GM21515 (cell line): ENCODE measurements around the gene MCMBP.
"Not testable (repeated sequence)": the region's sequence is repeated elsewhere in the genome, so short reads cannot be mapped to it uniquely, and the experiment has no call there.

Source experiments
- ATAC-seq: cut with Tn5 transposase; IDR thresholded peaks from one replicate; pipeline ENCODE4 v1.9.1; 2021; ENCODE audit not compliant: unreplicated experiment

MCMBP gene, protein sequence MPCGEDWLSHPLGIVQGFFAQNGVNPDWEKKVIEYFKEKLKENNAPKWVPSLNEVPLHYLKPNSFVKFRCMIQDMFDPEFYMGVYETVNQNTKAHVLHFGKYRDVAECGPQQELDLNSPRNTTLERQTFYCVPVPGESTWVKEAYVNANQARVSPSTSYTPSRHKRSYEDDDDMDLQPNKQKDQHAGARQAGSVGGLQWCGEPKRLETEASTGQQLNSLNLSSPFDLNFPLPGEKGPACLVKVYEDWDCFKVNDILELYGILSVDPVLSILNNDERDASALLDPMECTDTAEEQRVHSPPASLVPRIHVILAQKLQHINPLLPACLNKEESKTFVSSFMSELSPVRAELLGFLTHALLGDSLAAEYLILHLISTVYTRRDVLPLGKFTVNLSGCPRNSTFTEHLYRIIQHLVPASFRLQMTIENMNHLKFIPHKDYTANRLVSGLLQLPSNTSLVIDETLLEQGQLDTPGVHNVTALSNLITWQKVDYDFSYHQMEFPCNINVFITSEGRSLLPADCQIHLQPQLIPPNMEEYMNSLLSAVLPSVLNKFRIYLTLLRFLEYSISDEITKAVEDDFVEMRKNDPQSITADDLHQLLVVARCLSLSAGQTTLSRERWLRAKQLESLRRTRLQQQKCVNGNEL

DNA sequence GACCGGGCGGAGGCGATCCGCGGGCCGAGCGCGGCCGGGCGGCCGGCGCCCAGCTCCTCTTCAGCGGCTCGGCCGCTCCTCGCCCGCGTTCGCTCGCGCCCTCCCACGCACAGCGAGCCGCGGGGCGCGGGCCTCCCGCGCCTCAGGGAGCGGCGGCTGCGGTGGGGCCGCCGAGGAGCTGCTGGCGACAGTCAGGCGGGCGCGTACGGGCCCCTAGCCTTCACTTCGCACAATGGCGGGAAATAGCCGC, at the start of gene MCMBP:
MCMBP (minus strand) TSS at position 234 of the 250 bp plus-strand sequence. CDS start 259 bp downstream, outside the sequence.
- no peak for ATAC-seq

DNA sequence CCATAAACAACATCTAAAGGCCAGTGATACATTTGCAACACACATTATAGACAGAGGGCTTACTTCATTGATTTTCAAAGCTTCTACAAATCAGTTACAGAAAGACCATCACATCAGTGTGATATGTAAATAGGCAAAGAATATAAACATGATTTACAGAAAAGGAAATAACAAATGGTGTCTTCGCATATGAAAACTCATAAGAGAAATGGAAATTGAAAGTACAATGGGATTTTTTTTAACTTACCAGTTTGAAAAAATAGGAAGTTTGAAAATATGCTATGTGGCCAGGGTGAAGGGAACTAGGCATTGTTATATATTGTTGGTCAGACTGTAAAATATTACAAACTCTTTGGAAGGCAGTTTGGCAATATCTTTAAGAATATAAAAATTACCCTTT, 47.2 kb upstream of the MCMBP start:
- peak; percentile 67 for ATAC-seq

DNA sequence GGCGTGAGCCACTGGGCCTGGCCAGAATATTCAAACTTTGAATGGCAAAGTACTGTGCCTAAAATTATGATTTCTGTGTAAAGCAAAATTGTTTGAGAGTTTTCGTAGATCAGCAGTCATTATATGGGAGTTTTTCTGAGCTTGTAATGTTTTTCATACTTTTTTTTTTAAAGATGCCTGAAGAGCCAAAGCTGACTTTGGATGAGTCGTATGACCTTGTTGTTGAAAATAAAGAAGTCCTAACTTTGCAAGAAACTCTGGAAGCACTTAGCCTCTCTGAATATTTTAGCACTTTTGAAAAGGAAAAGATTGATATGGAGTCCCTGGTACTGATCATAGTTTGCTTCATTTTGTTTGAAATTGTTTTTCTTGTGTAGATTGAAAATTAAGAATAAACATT, 46.6 kb upstream of the MCMBP start:
- ATAC-seq: no peak

DNA sequence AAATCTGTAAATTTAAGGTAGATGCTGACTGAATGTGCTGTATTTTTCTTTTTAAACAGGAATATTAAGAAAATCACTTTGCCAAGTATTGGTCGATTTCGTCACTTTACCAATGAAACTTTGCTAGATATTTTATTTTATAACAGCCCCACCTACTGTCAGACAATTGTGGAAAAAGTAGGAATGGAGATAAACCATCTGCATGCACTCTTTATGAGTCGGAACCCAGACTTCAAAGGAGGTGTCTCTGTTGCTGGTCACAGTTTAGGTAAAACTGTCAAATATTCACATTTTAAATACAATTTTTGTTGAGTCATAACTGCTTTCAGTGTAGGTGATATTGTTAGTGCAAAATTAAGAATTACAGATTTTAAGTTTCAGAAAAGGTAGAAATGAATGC, 45.1 kb upstream of the MCMBP start:
- ATAC-seq: no peak

DNA sequence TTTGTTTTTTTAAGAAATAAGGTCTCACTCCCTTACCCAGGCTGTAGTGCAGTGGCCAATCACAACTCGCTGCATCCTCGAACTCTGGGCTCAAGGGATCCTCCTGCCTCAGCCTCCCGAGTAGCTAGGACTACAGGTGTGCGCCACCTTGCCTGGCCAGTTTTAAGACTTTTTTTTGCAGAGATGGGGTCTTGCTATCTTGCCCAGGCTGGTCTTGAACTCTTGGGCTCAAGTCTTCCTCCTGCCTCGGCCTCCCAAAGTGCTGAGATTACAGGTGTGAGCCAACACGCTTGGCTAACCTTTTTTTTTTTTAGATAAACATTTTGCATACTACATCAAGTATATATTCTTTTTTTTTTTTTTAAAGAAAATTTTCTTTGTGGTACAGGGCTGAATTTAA, 38.0 kb upstream of the MCMBP start:
- ATAC-seq: no peak

DNA sequence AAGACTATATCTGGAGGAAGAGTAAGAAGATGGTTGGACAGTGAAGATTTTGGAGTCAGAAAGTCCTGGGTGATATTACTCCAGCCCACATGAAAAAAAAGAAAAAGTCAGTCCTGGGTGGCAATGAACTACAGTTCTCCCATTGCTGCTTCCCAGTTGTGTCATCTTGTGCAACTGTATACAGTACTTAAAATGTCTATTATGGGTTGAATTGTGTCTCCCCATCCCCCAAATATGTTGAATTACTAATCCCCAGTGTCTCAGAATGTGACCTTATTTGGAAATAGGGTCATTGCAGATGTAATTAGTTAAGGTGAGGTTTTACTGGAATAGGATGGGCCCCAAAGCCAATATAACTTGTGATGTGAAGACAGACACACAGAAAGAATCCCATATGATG, 35.5 kb upstream of the MCMBP start:
- ATAC-seq: no peak

DNA sequence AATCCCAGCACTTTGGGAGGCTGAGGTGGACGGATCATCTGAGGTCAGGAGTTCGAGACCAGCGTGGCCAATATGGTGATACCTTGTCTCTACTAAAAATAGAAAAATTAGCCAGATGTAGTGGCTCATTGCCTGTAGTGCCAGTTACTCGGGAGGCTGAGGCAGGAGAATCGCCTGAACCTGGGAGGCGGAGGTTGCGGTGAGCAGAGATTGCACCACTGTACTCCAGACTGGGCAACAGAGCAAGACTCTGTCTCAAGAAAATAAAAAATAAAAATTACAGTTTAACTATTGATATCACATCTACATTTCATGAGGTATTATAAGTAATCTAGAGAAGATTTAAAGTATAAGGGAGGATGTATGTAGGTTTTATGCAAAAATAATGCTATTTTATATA, 35.1 kb upstream of the MCMBP start:
- ATAC-seq: not testable (repeated sequence)

DNA sequence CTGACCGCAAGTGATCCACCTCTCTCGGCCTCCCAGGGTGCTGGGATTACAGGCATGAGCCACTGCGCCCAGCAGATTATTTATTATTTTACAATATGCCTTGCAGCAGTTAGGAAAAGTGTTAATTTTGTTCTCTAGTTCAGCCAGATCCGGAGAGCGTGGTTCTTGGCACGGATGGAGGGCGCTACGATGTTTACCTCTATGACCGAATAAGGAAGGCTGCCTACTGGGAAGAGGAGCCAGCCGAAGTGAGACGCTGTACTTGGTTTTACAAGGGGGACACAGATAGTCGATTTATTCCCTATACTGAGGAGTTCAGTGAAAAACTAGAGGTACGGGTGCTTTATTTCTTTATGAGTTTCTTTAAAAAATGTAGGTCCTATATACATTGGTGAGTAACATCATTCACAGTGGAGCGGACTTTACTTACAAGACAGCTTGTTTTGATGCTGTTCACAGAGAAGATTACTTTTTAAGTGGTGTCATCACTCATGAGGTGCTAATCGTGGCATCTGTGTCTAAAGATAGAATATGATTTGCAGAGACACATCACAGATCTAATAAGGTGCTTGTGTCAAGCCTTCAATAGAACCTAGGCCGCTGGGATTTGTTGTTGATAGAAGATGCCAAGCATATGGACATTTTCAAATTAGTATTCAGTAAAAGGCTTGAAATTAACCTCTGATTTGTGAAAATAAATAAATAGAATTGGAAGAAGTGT, 31.5 kb upstream of the MCMBP start:
- no peak for ATAC-seq

DNA sequence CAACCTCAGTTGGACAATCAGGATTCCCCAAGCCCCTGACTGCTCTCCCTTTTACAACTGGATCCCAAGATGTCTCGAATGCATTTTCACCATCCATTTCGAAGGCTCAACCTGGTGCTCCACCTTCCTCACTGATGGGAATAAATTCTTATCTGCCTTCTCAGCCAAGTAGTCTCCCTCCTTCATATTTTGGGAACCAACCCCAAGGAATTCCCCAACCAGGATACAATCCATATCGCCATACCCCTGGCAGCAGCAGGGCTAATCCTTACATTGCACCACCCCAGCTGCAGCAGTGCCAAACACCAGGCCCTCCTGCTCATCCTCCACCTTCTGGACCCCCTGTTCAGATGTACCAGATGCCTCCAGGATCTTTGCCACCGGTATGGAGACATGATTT, 25.9 kb upstream of the MCMBP start:
- no peak for ATAC-seq

DNA sequence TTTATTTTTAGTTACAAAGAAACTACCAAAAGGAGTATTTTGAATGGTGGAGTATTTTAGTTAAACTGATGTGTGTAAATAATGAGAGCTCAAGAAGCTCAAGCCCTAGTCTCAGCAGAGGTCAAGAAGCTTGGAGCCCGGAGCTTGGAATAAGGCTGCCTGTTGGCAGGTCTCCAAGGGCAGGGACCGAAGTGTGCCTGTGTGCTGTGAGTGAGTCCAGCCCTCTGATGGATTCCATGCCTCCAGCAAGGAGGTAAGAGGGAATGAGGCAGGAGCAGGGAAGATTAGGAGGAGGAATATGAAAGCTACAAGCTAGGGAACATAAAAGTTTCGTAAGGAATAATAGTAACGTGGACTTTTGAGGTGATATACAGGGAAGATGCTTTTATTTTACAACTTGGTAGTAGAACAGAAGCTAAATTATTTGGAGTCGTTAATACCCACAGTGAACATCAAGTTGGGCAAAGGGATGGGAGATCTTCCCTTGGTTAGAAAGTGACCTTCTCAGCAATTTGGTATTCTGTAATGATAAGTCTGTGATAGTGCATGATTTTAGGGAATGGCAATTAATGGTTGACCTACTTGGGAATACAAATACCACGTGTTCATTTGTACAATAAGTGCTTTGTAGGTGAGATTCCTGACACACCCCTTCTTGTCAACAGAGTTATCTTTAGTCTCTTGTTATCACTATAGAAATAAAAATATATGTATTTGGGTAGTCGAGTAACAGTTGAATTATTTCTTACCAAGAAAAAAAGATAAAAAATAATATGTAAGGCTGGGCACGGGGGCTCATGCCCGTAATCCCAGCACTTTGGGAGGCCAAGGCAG, 24.5 kb upstream of the MCMBP start:
- ATAC-seq: no peak

DNA sequence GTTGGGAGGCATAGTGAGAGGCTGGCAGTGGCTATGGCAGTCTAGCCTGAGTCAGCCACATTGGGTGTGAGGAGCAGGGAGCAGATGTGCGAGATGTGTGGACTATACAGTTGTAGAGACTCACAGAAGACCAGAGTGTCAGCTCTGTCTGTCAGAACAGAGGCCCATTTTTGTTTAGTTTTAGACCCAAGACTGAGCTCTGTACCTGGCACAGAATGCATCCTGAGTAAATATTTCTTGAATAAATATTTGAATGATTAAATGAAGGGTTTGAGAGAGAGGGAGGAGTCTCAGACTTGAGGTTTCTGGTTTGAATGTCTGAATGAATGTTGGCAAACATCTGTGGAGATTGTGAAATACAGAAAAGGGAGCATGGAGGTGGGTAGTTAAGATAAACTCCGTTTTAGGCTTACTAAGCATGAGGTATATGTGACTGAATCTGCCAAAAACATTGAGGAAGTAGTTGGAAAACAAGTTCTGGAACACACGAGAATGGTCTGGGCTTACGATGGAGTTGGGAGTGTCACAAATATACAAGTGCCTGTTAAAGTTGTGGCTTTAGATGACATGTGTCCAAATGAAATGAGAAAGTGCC, 23.5 kb upstream of the MCMBP start:
- no peak for ATAC-seq

DNA sequence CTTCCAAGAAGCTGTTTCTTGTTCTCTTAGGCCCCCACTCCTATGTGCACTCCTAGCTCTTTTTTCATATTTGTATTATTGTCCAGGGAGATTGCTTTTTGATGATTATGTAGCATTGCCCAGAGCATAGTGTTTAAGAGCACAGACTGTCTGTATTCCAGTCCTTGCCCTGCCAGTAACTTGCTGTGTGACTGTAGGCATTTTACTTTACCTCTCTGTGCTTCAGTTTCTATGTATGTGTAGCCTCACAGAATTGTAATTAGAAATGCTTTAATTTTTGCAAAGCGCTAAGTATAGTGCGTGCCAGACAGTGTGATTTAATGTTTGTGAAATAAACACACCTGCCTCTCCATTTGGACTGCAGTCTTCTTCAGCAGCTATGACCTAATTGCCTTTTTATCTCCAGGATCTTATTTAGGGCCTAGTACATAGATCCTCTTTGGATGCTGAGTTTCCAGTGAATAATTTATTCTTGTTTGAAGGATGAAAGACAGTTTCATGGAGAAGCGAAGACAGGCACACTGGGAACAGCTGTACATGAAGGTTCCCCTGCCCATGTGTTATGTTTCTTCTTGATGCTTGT, 21.3 kb upstream of the MCMBP start:
- no peak for ATAC-seq

DNA sequence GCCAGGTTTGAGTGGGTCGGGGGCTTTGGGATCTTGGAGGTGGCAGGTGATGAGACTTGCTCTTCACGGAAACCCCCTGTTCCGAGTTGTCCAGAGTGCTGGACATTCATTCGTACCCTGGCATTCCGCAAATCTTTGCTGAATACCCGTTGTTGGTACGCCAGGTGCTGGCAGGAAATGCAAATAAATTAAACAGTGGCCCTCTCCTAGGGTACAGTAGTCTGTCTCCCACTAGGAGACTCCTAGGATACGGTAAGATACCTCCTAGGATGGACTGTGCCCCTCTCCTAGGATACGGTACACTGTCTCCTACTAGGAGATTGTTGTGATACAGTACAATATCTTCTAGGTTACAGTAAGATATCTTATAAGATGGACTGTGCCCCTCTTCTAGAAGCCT, 20.4 kb upstream of the MCMBP start:
- no peak for ATAC-seq

DNA sequence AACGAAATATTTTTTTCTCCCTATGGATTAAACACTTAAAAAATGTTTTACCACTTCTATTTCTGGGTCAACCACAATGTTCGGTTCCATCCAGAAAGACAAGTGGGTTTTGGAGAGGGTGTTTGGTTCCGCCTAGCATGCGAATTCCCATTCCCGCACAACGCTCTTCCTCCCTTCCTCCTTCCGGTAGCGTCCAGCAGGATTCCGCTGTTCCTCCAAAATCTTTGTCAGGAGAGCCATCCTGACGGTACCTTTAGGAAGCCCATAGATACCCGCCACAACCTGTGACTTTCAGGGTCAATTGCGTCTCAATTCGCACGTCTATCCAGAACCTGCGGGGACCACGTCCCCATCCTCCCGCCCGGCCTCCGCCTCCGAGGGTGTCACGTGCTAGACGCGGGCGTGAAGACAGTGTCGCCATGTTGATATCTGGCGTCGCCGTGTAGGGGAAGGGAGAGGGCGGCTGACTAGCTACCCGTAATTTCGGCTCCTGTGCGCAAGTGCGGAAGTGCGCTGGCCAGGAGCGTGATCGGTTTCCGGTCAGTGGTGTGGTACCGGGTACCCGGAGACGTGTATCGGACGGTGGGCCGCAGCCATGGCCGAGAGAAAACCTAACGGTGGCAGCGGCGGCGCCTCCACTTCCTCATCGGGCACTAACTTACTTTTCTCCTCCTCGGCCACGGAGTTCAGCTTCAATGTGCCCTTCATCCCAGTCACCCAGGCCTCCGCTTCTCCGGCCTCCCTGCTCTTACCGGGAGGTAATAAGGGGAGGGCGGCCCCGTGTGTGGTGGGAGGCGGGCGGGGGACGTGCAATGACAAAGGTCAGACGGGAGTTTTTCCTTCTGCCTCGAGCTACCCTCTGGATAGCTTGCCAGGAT, 19.8 kb upstream of the MCMBP start, which contains the start of gene SEC23IP:
SEC23IP (plus strand) TSS at position 543 of the 878 bp plus-strand sequence; CDS start at position 596, 53 bp downstream.
- ATAC-seq: peak; percentile 99

DNA sequence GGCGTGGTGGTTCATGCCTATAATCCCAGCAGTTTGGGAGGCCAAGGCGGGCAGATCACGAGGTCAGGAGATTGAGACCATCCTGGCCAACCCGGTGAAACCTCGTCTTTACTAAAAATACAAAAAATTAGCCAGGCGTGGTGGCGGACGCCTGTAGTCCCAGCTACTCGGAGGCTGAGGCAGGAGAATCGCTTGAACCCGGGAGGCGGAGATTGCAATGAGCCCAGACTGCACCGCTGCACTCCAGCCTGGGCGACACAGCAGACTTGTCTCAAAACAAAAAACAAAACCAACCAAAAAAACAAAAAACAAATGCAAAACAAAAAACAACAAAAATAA, 19.2 kb upstream of the MCMBP start:
- not testable (repeated sequence) for ATAC-seq

DNA sequence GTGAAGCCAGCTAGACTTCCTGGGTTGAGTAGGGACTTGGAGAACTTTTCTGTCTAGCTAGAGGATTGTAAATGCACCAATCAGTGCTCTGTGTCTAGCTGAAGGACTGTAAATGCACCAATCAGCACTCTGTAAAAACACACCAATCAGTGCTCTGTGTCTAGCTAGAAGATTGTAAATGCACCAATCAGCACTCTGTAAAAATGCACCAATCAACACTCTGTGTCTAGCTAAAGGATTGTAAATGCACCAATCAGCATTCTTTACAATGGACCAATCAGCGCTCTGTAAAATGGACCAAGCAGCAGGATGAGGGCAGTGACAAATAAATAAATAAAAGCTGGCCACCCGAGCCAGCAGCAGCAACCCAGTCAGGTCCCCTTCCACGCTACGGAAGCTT, 17.7 kb upstream of the MCMBP start:
- not testable (repeated sequence) for ATAC-seq

DNA sequence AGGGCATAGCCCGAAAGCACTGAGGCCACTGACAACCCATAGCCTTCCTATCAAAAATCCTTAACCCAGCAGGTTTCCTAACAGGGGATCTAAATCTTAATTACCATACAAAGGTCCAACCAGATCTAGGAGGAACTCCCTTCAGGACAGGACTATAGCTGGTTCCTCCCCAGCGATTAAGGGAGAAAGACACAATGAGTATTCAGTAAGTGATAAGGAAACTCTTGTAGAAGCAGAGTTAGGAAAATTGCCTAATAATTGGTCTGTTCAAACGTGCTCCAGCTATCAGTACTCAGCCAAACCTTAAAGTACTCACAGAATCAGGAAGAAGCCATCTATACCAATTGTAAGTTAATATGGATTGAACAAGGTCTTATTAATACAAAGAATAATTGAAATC, 16.6 kb upstream of the MCMBP start:
- not testable (repeated sequence) for ATAC-seq

DNA sequence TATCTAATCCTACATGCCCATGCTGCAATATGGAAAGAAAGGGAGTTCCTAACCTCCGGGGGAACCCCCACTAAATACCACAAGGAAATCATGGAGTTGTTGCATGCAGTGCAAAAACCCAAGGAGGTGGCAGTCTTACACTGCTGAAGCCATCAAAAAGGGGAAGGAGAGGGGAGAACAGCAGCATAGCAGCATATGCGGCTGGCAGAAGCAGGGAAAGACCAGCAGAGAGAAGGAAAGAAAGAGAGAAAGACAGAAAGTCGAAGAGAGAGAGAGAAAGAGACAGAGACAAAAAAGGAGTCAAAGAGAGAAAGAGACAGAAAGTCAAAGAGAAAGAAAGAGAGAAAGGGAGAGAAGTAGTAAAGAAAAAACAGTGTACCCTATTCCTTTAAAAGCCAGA, 16.1 kb upstream of the MCMBP start:
- ATAC-seq: not testable (repeated sequence)

DNA sequence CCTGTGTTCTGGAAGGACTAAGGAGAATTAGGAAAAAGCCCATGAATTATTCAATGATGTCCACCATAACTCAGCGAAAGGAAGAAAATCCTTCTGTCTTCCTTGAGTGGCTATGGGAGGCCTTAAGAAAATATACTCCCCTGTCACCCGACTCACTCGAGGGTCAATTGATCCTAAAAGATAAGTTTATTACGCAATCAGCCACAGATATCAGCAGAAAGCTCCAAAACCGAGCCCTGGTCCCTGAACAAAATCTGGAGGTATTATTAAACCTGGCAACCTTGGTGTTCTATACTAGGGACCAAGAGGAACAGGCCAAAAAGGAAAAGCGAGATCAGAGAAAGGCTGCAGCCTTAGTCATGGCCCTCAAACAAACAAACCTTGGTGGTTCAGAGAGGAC, 13.4 kb upstream of the MCMBP start:
- ATAC-seq: not testable (repeated sequence)
